HepG2 (cell line): ENCODE measurements around the gene NEU4. TPM values are rescaled to one million over a fixed set of nuclear protein-coding genes. Genes with fewer than 3 reads are reported as not detected.

Source experiments
- EP300 ChIP-seq, 3 experiments: sonication (generic) in 1 of 3; formaldehyde crosslinking in 1 of 3; IDR thresholded peaks; 2 replicates each; pipeline versions ENCODE4 v1.5.1 to v1.6.1; 2011 to 2020; ENCODE audit warnings: low read depth in 2 of 3, low read length in 2 of 3, borderline replicate concordance in 1 of 3, improper control_type of control experiment in 1 of 3, mild to moderate bottlenecking in 1 of 3, missing genetic modification reagents in 1 of 3, moderate library complexity in 1 of 3
- ETV6 ChIP-seq: sonication (generic); formaldehyde crosslinking; conservative IDR thresholded peaks from 2 replicates; pipeline ENCODE4 v1.4.0; 2020; ENCODE audit warnings: missing genetic modification reagents
- FOXA3 ChIP-seq: IDR thresholded peaks from 2 replicates; pipeline ENCODE4 v1.6.1; 2016; ENCODE audit warnings: missing genetic modification reagents, missing compliant biosample characterization
- ISL2 ChIP-seq: sonication (generic); formaldehyde crosslinking; IDR thresholded peaks from 2 replicates; pipeline ENCODE4 v1.5.0; 2020; ENCODE audit warnings: missing genetic modification reagents
- KDM1A ChIP-seq: IDR thresholded peaks from 2 replicates; pipeline ENCODE4 v1.6.1; 2016; ENCODE audit warnings: missing compliant biosample characterization
- KLF12 ChIP-seq: sonication (generic); formaldehyde crosslinking; IDR thresholded peaks from 2 replicates; pipeline ENCODE4 v1.4.0; 2020; ENCODE audit warnings: missing genetic modification reagents, borderline replicate concordance
- KMT2B ChIP-seq: IDR thresholded peaks from 2 replicates; pipeline ENCODE4 v1.6.1; 2016; ENCODE audit warnings: missing genetic modification reagents, missing compliant biosample characterization
- NFRKB ChIP-seq: fragments of 450-650 bp; IDR thresholded peaks from 2 replicates; pipeline ENCODE4 v1.6.1; 2017
- RAD51 ChIP-seq: fragments of 450-650 bp; IDR thresholded peaks from 2 replicates; pipeline ENCODE4 v1.6.1; 2016; ENCODE audit warnings: borderline replicate concordance
- ZFP1 ChIP-seq: IDR thresholded peaks from 2 replicates; pipeline ENCODE4 v1.6.1; 2016
- ZFP90 ChIP-seq: sonication (generic); formaldehyde crosslinking; IDR thresholded peaks from 2 replicates; pipeline ENCODE4 v1.8.0; 2022; ENCODE audit warnings: missing genetic modification reagents, mild to moderate bottlenecking, inconsistent platforms, borderline replicate concordance
- ZKSCAN1 ChIP-seq: fragments of 150-350 bp; IDR thresholded peaks from 2 replicates; pipeline ENCODE4 v1.6.1; 2014; ENCODE audit warnings: low read length
- ZNF7 ChIP-seq: IDR thresholded peaks from 2 replicates; pipeline ENCODE4 v1.6.1; 2016; ENCODE audit warnings: missing biosample characterization, missing genetic modification reagents
- polyA plus RNA-seq, 8 experiments: library from polyadenylated mRNA; depleted of rRNA in 3 of 8; stranded (reverse) in 7 of 8; unstranded in 1 of 8; fragments of >200 nt; fragmentation: Illumina TruSeq in 4 of 8; extraction: Trizol in 4 of 8; gene quantifications; 2 replicates each; pipeline versions ENCODE4 v1.2.1 to v1.2.3, GENCODE V29; 2011 to 2016; ENCODE audit warnings: low read depth in 4 of 8, missing spikeins in 1 of 8, mixed read lengths in 1 of 8; ENCODE audit not compliant: insufficient read depth in 1 of 8
- total RNA-seq, 5 experiments: library from RNA; depleted of rRNA; stranded (reverse); fragments of >200 nt; fragmentation: Illumina TruSeq; extraction: Trizol; gene quantifications; 2 replicates each; pipeline ENCODE4 v1.2.3, GENCODE V29; 2016; ENCODE audit warnings: low read depth in 1 of 5
- TF ChIP-seq, protein P1 (sequence below): sonication (generic); formaldehyde crosslinking; IDR thresholded peaks from 2 replicates; pipeline ENCODE4 v1.4.0; 2020; ENCODE audit warnings: missing genetic modification reagents, borderline replicate concordance
- TF ChIP-seq, protein P2 (sequence below): sonication (generic); formaldehyde crosslinking; IDR thresholded peaks from 2 replicates; pipeline ENCODE4 v1.5.0; 2020; ENCODE audit warnings: missing genetic modification reagents
- TF ChIP-seq, protein P3 (sequence below): sonication (generic); formaldehyde crosslinking; IDR thresholded peaks from 2 replicates; pipeline ENCODE4 v1.5.0; 2020; ENCODE audit warnings: missing genetic modification reagents
- TF ChIP-seq, protein P4 (sequence below): sonication (generic); formaldehyde crosslinking; IDR thresholded peaks from 2 replicates; pipeline ENCODE4 v1.9.0; 2021; ENCODE audit warnings: missing genetic modification reagents, borderline replicate concordance
- TF ChIP-seq, protein P5 (sequence below): sonication (generic); formaldehyde crosslinking; IDR thresholded peaks from 2 replicates; pipeline ENCODE4 v1.4.0; 2020; ENCODE audit warnings: missing genetic modification reagents, borderline replicate concordance
- TF ChIP-seq, protein P6 (sequence below): sonication (generic); formaldehyde crosslinking; IDR thresholded peaks from 2 replicates; pipeline ENCODE4 v1.8.1; 2023; ENCODE audit warnings: mild to moderate bottlenecking, moderate library complexity, missing genetic modification reagents

NEU4 gene
- total and polyA plus RNA-seq, 2 of the 13 experiments (the other 11 are each of a cell fraction or from before 2014, with no cell fraction given), result 53.5 to 107 TPM

DNA sequence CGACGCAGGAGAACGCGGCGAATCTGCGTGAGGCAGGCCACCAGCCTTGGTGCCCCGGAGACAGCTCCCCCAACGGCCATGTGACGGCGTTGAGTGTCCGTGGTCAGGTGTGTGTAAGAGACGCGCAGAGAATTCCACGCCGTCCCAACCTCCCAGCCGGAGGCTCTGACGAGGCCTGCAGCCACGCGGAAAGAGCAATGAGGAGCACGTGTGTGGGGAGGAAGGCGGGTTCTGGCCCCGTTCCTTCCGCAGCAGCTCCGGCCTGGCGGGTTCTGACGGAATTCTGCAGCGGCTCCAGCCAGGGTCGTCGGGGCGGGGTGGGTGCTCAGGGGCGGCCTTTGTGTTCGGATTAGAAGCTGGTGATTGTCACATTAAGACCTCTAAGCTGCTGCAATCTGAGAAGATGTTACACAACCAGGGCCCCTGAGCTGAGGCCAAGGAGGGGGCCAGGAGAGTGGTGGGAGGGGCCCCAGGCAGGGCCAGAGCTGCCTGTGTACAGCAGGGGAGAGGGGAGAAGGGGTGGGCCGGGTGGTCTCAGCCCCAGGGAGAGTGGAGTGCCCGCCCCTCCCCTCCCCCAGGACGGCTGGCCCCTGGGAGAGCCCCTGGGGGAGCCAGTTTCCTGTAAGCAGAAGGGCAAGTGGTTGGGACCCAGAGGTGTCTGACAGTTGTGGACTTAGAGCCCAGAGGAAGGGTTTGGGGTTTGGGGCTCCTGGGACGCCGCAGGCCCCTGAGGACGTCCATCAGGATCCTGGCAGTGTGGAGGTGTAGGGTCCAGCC lies 37.5 kb upstream of the NEU4 start (continued):
- TF ChIP-seq, protein P1, sequence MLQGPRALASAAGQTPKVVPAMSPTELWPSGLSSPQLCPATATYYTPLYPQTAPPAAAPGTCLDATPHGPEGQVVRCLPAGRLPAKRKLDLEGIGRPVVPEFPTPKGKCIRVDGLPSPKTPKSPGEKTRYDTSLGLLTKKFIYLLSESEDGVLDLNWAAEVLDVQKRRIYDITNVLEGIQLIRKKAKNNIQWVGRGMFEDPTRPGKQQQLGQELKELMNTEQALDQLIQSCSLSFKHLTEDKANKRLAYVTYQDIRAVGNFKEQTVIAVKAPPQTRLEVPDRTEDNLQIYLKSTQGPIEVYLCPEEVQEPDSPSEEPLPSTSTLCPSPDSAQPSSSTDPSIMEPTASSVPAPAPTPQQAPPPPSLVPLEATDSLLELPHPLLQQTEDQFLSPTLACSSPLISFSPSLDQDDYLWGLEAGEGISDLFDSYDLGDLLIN (CRISPR knock-in tag), result peak; percentile 88; the same call in 1 of the 2 replicates
- peak; percentile 66; the same call in 1 of the 2 replicates for TF ChIP-seq ETV6 (CRISPR knock-in tag)
- TF ChIP-seq KMT2B (CRISPR knock-in tag), result peak; percentile 74
- TF ChIP-seq ZNF7 (CRISPR knock-in tag), result peak; percentile 27; the same call in 1 of the 2 replicates
- no peak for TF ChIP-seq KDM1A (CRISPR knock-in tag)
- TF ChIP-seq, protein P2, sequence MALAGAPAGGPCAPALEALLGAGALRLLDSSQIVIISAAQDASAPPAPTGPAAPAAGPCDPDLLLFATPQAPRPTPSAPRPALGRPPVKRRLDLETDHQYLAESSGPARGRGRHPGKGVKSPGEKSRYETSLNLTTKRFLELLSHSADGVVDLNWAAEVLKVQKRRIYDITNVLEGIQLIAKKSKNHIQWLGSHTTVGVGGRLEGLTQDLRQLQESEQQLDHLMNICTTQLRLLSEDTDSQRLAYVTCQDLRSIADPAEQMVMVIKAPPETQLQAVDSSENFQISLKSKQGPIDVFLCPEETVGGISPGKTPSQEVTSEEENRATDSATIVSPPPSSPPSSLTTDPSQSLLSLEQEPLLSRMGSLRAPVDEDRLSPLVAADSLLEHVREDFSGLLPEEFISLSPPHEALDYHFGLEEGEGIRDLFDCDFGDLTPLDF (CRISPR knock-in tag), result no peak; the same call in 1 of the 2 replicates
- peak; percentile 15; the same call in 1 of the 2 replicates for TF ChIP-seq ZFP90 (CRISPR knock-in tag)
- no peak for TF ChIP-seq RAD51
- peak; percentile 16; the same call in 1 of the 2 replicates for TF ChIP-seq ISL2 (CRISPR knock-in tag)
- TF ChIP-seq NFRKB, result no peak
- peak; percentile 6; the same call in 1 of the 2 replicates for TF ChIP-seq ZFP1 (CRISPR knock-in tag)
- TF ChIP-seq, protein P3, sequence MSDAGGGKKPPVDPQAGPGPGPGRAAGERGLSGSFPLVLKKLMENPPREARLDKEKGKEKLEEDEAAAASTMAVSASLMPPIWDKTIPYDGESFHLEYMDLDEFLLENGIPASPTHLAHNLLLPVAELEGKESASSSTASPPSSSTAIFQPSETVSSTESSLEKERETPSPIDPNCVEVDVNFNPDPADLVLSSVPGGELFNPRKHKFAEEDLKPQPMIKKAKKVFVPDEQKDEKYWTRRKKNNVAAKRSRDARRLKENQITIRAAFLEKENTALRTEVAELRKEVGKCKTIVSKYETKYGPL (CRISPR knock-in tag), result peak; percentile 74
- TF ChIP-seq EP300 (IDR thresholded peaks at IDR 0.05; ENCODE audit: low read depth in 2 of 2, low read length in 2 of 2), result peak in 1 of 2 experiments; percentile 77; a peak in 2 of 4 replicates
- peak; percentile 23; the same call in 1 of the 2 replicates for TF ChIP-seq EP300 (CRISPR knock-in tag; IDR thresholded peaks at IDR 0.05; ENCODE audit: borderline replicate concordance)
- TF ChIP-seq FOXA3 (CRISPR knock-in tag), result no peak; the same call in 1 of the 2 replicates
- TF ChIP-seq ZKSCAN1, result 0 out of 2 replicates have a peak, but pooled peaks have one; percentile 10
- TF ChIP-seq, protein P4, sequence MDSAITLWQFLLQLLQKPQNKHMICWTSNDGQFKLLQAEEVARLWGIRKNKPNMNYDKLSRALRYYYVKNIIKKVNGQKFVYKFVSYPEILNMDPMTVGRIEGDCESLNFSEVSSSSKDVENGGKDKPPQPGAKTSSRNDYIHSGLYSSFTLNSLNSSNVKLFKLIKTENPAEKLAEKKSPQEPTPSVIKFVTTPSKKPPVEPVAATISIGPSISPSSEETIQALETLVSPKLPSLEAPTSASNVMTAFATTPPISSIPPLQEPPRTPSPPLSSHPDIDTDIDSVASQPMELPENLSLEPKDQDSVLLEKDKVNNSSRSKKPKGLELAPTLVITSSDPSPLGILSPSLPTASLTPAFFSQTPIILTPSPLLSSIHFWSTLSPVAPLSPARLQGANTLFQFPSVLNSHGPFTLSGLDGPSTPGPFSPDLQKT (CRISPR knock-in tag), result no peak
- TF ChIP-seq, protein P5, sequence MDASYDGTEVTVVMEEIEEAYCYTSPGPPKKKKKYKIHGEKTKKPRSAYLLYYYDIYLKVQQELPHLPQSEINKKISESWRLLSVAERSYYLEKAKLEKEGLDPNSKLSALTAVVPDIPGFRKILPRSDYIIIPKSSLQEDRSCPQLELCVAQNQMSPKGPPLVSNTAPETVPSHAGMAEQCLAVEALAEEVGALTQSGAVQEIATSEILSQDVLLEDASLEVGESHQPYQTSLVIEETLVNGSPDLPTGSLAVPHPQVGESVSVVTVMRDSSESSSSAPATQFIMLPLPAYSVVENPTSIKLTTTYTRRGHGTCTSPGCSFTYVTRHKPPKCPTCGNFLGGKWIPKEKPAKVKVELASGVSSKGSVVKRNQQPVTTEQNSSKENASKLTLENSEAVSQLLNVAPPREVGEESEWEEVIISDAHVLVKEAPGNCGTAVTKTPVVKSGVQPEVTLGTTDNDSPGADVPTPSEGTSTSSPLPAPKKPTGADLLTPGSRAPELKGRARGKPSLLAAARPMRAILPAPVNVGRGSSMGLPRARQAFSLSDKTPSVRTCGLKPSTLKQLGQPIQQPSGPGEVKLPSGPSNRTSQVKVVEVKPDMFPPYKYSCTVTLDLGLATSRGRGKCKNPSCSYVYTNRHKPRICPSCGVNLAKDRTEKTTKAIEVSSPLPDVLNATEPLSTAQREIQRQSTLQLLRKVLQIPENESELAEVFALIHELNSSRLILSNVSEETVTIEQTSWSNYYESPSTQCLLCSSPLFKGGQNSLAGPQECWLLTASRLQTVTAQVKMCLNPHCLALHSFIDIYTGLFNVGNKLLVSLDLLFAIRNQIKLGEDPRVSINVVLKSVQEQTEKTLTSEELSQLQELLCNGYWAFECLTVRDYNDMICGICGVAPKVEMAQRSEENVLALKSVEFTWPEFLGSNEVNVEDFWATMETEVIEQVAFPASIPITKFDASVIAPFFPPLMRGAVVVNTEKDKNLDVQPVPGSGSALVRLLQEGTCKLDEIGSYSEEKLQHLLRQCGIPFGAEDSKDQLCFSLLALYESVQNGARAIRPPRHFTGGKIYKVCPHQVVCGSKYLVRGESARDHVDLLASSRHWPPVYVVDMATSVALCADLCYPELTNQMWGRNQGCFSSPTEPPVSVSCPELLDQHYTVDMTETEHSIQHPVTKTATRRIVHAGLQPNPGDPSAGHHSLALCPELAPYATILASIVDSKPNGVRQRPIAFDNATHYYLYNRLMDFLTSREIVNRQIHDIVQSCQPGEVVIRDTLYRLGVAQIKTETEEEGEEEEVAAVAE, result no peak
- TF ChIP-seq, protein P6, sequence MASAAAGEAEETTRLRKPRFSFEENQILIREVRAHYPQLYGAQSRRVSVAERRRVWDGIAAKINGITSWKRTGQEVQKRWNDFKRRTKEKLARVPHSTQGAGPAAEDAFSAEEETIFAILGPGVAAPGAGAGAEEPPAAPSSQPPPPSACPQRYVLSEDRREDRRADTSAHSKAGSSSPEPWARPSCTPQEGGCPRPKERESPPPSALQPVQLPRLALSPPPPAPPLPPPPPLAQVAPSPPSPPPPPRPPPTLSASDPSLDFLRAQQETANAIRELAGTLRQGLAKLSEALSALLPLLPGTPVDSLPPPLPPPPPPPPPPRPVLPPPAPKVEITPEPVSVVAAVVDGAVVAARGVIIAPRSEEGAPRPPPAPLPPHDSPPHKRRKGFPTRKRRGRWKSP (CRISPR knock-in tag), result no peak
- TF ChIP-seq KLF12, result no peak
